Pons (tissue), 1 donor: ENCODE data around the gene ZSCAN25.
A peak's percentile ranks its signal among the peaks of the same experiment; 100 is the strongest.
"Not testable (repeated sequence)": the region's sequence is repeated elsewhere in the genome, so short reads cannot be mapped to it uniquely, and the experiment has no call there.

Experiments used
- DNase-seq: peaks from one replicate; pipeline ENCODE4 v3.0.0-alpha.2; 2016; ENCODE audit warnings: low spot score

ZSCAN25 gene

GRCh38 chr7:99645590-99645989 is 28.8 kb downstream of the ZSCAN25 start:
- no peak for DNase-seq

GRCh38 chr7:99648843-99649242 is 32.1 kb downstream of the ZSCAN25 start:
- no peak for DNase-seq

- no peak for DNase-seq
Observed at GRCh38 chr7:99651290-99651689, 34.5 kb downstream of the ZSCAN25 start.

GRCh38 chr7:99652671-99653070 is 35.9 kb downstream of the ZSCAN25 start:
- DNase-seq = no peak

GRCh38 chr7:99653269-99653668 is 36.5 kb downstream of the ZSCAN25 start:
- DNase-seq = not testable (repeated sequence)

GRCh38 chr7:99653754-99654153 is 37.0 kb downstream of the ZSCAN25 start:
- DNase-seq = no peak

- not testable (repeated sequence) for DNase-seq
Observed at GRCh38 chr7:99654626-99655025, 37.9 kb downstream of the ZSCAN25 start.

GRCh38 chr7:99657879-99658278 is 41.1 kb downstream of the ZSCAN25 start:
- not testable (repeated sequence) for DNase-seq

- DNase-seq = no peak
Observed at GRCh38 chr7:99665312-99666012, 48.7 kb downstream of the ZSCAN25 start.

- no peak for DNase-seq
Observed at GRCh38 chr7:99666013-99666395, 49.3 kb downstream of the ZSCAN25 start.

- DNase-seq = no peak
Observed at GRCh38 chr7:99667179-99667578, 50.4 kb downstream of the ZSCAN25 start.

- no peak for DNase-seq
Observed at GRCh38 chr7:99668541-99668940, 51.8 kb downstream of the ZSCAN25 start.

GRCh38 chr7:99669782-99670181 is 53.0 kb downstream of the ZSCAN25 start:
- DNase-seq = no peak

GRCh38 chr7:99672573-99672972 is 55.8 kb downstream of the ZSCAN25 start:
- DNase-seq = no peak

- DNase-seq = no peak
Observed at GRCh38 chr7:99674995-99675742, 58.4 kb downstream of the ZSCAN25 start.

GRCh38 chr7:99677013-99677647 is 60.4 kb downstream of the ZSCAN25 start:
- DNase-seq = no peak

GRCh38 chr7:99677648-99678045 is 60.9 kb downstream of the ZSCAN25 start:
- no peak for DNase-seq

- no peak for DNase-seq
Observed at GRCh38 chr7:99679032-99679399, 62.3 kb downstream of the ZSCAN25 start.

GRCh38 chr7:99679400-99680191 is 62.9 kb downstream of the ZSCAN25 start, which contains the start of gene CYP3A5:
Gene CYP3A5 (minus strand): TSS chr7:99679996. CDS start chr7:99679896, 100 bp downstream.
- peak; percentile 13 for DNase-seq
